Stimulated activated CD8-positive, alpha-beta memory T cell treated with anti-CD3 and anti-CD28 coated beads, Interleukin-7, amount 100 ng/mL, for 48 hours (primary cell): ENCODE data around the gene EIF1.
"Not testable (repeated sequence)": the region's sequence is repeated elsewhere in the genome, so short reads cannot be mapped to it uniquely, and the experiment has no call there.

ENCODE experiments used
- DNase-seq, 2 donors: peaks; one replicate each; pipeline ENCODE4 v3.0.0-alpha.2; 2020; ENCODE audit warnings: low read depth in 1 of 2; ENCODE audit errors: extremely low read depth in 1 of 2

EIF1 gene

DNA sequence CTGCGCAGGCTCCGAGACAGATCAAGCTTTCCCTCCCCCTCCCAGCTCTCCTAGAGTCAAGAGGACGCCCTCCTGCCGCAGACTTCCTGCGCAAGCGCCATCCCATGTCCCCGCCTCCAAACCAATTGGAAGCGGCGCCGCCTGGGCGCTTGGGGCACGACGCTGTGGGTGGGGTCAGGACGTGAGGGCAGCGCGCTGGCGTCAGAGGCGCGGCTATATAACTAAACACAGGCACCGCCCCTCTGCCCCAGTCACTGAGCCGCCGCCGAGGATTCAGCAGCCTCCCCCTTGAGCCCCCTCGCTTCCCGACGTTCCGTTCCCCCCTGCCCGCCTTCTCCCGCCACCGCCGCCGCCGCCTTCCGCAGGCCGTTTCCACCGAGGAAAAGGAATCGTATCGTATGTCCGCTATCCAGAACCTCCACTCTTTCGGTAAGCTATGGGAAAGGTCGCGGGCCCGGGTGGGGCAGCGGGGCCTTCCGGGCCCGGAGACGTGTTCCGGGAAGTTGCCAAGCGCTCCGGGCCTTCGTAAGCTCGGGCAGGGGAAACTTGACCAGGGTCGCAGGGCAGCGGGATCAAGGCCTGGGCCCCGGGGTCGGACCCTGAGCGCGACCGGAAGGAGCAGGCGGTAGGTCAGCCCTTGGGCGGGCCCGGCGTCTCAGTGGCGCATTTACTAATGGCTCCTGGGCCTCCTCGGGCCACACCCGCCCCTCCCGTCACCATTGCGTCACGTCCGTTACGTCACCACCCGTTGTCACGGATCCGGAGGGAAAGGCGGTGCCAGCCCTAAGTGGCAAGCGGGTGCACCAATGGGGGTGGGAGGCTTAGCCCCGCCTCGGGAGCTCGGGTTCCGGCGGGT lies at the start of gene EIF1:
Gene EIF1 (plus strand): TSS at position 245 of the 856 bp plus-strand sequence. CDS start 154 bp downstream, at position 399.
- DNase-seq = peak; percentile 100

GRCh38 chr17:41638941-41639340 lies 49.7 kb upstream of the EIF1 start:
- DNase-seq = no peak

- no peak for DNase-seq
Observed at GRCh38 chr17:41639492-41640473, 48.9 kb upstream of the EIF1 start.

GRCh38 chr17:41640596-41640995 lies 48.1 kb upstream of the EIF1 start:
- not testable (repeated sequence) for DNase-seq

GRCh38 chr17:41642252-41643156 lies 46.2 kb upstream of the EIF1 start:
- no peak for DNase-seq

DNA sequence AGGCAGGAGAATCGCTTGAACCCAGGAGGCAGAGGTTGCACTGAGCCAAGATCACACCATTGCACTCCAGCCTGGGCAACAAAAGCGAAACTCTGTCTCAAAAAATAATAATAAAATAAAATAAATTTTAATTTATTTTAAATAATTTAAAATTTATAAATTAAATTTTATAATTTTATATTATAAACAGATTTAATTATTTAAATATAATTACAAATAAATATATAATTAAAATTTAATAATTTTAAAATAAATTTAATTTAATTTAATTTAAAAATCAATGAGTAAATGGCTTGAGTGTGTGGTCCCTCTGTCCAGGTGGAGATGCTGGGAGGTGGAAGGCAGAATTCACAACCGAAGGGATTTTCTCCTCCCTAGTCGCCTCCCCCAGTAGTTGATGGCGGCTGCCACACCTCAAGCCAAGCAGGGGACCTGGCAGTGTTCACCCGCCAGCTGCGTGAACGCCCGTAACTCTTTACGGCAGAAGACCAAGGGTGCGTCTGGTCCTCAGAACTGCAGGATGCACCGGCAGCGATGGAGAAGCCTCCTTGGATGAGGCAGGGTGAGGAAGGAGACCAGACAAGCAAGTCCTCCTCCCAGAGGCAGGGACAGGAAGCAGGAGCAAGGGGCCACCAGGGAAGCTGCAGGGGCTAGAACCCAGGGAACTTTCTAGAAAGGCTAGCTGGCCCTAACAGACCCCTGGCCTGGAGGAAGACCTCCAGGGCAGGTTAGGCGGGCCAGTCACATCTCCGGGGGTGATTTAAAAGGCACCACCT lies 41.5 kb upstream of the EIF1 start:
- DNase-seq = no peak

DNA sequence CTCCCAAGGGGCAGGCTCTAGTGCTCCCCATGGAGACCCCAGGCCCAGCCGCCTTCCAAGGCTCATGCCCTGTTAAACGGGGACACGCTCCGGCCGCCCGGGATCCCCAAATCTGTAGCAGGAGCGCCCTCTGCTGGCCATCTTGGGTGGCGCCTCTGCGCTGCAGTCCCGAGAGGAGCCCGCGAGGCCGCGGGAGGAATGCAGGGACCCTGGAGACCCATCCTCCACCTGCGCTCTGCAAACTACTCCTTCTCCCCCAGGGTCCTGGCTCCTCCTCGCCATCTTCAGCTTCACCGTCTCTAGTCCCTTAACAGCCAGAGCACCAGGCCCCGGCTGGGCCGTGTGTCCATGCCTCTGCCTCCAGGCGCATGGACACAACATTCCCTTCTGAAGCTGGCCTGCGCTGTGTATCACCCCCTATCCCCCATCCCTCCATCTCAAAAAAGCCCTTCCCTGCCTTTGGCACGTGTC lies 40.7 kb upstream of the EIF1 start:
- DNase-seq = peak; percentile 72 to 79

DNA sequence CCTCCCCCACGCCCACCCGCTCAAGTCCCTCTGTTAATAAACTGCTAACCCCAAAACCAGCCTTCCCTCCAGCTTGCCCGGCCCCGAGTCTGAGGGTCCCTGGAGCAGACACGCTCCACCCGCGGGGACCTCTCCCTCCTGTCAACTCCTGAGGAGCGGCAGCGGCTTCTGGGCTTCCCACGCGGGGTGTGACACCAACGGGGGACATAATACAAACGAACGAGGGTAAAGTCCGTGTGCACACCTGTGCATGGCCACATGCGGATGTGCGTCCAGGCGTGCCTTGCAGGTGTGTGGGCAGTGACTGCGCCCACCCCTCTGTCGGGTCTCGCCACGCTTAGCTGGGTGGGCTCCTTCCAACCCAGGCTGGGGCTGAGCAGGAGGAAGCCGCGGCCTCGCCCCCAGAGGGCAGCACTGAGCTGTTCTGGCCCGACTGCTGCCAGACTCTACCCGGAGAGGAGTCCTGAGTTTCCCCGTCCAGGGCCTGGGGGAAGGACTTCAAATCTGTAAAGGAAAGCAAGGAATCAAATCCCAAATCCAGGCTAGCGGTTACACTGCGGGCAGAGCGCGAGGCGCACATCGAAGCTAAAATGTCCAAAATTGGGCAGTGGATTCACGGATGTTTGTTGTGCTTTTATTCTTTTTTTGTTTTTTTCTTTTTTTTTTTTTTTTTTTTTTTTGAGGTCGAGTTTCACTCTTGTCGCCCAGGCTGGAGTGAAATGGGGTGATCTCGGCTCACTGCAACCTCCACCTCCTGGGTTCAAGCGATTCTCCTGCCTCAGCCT lies 40.1 kb upstream of the EIF1 start:
- DNase-seq = peak; percentile 50 to 67

- no peak for DNase-seq
Observed at GRCh38 chr17:41649923-41650519, 38.7 kb upstream of the EIF1 start.

DNA sequence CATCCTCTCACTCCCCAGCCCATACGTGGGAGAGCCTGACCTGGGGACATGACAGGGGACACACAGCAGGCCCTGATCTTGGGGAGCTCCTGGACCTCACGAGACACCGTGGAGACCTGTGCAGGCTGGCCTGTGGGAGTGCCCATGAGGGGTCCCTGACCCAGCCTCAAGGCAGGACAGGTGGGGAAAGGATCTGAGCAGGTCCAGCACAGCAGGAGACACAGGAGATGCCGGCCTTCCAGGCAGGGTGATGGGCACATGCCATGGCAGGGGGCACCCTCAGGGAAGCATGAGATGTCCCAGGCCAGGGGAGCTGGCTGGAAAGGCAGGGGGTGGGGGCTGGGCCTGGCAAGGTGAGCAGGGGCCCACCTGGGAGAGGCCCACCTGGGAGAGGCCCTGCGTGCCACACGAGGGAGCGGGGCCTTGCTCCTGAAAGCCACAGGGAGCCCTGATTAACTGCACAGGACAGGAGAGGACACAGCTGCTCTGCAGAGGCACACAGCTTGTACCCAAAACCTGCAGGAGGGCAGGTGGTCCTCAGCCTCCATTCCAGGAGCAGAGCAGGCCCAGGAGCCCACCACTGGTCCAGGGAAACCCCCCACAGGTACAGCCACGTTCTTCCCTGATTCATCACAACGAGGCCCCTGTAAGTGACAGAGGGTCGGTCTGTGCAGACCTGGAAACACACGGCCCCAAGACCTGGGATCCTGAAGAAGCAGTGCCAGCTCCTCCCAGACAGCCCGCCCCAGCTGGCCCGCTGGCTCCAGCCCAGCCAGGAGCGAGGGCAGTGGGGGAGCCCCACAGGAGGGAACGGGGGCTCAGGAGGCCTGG lies 37.7 kb upstream of the EIF1 start:
- no peak for DNase-seq

- no peak for DNase-seq
Observed at GRCh38 chr17:41651625-41652460, 36.8 kb upstream of the EIF1 start.

DNA sequence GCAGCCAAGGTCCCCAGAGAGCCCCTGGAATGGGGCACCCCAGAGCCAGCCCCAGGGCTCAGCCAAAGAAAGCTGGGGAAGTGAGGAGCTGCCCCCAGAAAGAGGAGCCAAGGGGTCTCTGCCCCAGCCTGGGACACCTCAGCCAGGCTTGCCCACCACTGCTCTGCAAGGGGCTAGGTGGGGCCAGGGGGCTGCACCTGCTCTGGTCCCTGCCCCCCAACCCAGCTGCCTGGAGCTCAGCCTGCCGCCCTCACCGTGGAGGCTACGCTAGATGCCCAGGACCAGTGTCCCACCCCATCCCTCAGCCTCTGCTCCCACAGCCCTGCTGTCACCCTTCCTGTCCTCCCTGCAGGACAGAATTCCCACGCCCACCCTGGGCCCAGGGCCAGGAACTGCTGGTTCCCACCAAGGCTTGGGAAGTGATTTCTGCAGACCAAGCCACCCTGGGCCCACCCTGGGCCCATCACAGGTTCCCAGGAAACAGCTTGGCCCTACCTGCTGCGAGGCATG lies 36.2 kb upstream of the EIF1 start:
- no peak for DNase-seq

GRCh38 chr17:41653421-41653820 lies 35.3 kb upstream of the EIF1 start:
- DNase-seq = no peak

DNA sequence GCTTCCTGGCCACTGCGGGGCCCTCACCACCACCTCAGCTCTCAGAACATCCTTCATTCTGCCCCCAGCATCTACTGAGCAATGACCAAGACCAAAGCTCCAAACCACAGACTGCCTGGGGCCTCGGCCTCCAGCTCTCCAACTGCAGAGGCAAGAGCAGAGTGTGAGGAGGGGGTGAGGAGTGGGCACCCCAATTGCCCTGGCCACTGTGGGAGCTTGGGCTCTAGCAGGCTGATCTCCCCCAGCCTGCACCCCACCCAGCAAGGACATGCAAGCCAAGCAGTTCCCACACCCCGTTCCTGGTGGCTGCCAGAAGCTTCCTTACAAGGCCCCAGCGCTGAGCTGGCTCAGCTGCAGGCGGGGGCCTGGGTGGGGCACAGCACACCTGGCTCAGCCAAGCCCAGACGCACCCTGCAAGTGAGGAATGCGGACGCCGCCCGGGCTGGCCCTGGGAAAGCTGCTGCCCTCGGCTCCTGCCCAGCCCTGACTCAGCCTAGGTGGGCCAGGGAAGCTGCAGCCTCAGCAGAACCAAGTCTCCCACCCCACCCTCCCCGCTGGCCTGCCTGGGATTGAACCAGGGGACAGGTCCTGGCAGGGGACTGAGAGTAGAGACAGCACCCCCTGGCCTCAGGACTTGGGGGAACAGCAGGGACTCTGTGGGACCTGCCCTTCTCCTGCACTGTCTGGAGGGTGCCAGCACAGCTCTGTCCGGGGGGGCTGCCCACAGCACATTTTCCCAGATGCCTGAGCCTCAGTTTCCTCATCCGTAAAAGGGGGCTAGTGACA lies 34.6 kb upstream of the EIF1 start:
- no peak for DNase-seq

DNA sequence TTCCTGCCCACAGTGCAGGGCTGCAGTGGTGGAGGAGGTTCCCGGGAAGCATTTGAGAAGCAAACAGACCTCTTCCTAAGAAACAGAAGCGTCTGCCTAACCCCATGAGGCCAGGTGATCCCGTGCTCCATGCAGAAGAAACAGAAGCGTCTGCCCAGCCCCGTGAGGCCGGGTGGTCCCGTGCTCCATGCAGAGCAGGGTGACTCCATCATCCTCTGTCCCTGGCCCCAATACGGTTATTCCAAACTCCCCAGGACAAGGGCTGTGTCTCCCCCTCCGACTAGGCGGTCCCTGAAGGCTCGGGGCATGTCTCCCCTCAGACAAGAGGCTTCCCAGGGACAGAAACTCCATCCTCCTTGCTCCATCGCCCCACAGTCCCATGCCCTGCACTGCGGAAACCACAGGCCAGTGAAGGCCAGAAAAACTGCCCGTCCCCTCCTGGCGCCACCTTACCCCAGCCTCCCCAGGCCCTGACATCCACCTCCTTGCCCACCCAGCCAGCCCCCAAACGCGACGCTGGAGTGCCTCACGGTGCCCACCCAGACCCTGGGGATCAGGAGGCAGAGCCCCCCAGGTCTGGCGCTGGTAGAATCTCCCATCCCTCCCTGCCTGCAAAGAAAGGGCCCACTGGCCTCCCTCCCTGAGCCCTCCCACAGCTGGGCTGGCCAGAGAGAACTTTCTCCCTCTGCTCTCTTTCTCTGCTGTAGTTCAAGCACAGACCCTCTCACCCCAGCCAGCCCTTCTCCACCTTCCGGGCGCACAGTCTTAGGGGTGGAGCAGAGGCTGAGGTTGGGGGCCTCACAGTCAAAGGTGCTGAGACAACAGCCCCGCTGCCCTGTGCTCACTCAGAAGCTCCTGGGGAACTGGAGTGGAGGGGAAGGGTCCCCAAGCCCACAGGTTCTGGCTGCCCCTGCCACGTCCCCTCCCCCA lies 33.7 kb upstream of the EIF1 start:
- no peak for DNase-seq
